Activated CD8-positive, alpha-beta memory T cell treated with anti-CD3 and anti-CD28 coated beads, Interleukin-2, amount 50 U/mL, for 4 hours (primary cell): Measurements from ENCODE around the gene LMAN2.
"Not testable (repeated sequence)": the region's sequence is repeated elsewhere in the genome, so short reads cannot be mapped to it uniquely, and the experiment has no call there.

Source experiments
- DNase-seq: peaks from one replicate; pipeline ENCODE4 v3.0.0-alpha.2; 2020

LMAN2 gene

DNA sequence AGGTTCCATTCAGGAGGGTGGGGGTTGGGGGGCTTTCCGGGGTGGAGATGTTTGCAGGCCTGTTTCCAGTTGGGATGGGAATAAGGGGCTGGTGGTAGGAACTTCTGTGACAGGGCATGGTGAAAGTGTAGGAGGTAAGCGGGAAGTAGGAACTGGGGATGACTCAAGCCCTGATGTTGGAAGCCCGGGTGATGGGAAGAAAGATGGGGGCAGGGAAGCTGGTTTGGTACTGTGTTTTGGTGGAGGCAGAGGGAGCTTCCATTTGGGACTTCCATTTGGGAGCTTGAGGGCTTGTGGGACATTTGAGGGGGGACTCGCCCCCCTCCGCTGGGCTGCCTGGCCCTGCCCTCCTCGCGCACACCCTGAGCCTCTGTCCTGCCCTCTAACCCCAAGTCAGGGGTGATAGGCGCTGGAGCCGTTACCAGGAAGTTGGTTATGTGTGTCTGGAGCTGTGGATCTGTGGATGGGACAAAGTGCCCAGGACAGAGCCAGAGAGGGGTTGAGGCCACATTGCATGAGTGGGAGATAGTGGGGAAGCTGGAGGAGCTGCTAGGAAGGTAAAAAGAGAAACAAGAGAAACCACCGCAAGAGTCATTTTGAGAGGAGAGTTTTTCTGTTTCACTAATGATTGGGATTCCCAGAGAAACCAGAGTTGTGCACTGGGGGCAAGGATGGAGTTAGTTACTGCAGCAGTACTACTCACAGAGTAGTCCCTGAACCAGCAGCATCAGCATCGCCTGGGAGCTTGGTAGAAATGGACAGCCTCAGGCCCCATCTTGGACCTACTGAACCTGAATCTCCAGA is 12.9 kb upstream of the LMAN2 start:
- DNase-seq = no peak

DNA sequence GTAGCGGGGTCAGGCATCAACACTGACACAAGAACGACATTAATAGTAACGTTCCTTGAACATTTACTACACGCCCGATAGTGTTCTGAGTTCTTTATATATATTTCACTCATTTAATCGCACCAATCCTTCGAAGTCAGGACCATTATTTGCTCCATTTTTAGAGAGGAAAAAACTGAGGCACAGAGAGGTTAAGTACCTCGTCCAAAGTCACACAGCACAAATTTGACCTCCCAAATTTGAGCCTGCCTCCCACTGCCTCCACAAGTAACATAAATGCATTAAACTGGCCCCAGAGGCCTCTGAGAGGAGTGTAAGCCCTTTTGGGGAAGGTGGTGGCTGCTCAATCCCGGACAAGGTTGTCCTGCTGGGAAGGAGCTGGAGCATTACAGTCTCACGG is 12.1 kb upstream of the LMAN2 start:
- no peak for DNase-seq

- peak; percentile 70 for DNase-seq
Measured at GRCh38 chr5:177362610-177363507, 11.4 kb upstream of the LMAN2 start.

GRCh38 chr5:177362292-177362609 is 10.8 kb upstream of the LMAN2 start:
- no peak for DNase-seq

DNA sequence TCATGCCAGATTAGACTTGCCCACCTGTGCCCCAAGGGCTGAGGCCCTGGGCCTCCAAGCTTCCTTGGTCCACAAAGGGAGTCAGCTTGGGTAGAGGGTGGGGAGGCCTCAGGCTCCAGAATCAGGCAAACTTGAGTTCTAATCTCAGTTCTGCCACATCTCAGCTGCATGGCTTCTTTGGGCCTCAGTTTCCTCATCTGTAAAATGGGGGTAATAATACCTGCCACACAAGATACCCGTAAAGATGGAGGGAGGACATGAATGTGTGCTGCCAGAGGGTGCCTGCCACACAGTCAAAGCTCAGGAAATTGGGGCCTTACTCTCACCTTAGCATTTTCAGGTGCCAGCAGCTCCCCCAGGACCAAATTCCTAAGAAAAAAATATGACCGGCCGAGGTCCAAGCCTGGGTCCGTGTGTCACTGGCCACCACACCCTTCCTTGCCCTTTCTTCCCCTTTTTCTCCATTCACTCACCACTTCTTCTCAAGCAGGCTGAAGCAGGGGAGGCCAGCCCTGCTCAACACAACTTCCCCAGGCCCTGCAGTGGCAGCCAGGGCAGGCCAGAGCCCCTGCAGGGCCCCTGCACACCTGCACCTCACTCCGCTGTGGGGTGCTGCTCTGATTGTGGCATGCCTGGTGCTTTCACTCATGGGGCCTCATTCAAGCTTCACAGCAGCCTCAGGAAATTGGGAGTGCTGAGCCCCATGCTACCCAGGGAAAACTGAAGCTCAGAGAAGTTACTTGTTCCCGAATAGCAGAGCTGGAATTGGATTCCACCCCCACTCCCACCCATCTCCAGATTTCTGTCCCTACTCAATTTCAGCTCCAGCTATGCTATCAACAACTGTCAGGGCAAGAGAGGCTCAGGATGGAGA is 10.2 kb upstream of the LMAN2 start:
- DNase-seq = no peak

- not testable (repeated sequence) for DNase-seq
Measured at GRCh38 chr5:177360740-177361139, 9.3 kb upstream of the LMAN2 start.

DNA sequence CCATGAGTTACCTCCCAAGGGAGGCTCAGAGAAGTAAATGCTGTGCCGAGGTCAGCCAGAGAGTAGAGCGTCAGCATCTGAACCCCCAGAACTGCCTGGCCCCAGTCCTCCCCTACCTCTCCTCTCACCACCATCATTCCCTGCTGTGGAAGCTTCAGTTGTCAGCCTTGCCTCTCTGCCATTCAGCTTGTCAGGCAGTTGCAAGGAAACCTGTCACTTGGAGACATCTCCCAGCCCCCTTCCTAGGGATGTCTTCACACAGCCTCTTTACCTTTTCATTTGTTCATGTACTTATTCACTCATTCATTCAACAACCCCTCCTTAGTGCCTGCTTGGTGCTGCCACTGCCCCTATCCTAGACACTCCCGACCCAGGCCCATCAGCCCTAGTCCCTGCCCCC is 8.4 kb upstream of the LMAN2 start:
- DNase-seq = no peak

DNA sequence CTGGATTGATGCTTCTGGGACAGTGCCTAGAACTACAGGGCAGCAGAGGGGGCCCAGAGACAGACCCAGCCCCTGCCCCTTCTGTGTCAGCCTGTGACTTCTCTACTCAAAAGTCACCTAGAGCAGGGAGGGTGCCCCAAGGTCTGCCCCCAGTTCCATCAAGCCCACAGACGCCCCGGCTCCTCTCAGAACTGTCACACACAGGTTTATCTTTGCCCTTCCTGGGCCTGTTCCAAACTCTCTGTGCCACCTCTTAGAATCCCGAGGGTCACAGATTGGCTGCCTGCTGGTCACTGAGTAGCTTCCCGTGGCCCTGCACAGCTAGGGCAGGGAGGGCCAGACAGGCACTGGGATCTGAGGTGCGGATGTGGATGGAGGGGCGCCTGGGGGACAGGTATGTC is 8.0 kb upstream of the LMAN2 start:
- DNase-seq = no peak

DNA sequence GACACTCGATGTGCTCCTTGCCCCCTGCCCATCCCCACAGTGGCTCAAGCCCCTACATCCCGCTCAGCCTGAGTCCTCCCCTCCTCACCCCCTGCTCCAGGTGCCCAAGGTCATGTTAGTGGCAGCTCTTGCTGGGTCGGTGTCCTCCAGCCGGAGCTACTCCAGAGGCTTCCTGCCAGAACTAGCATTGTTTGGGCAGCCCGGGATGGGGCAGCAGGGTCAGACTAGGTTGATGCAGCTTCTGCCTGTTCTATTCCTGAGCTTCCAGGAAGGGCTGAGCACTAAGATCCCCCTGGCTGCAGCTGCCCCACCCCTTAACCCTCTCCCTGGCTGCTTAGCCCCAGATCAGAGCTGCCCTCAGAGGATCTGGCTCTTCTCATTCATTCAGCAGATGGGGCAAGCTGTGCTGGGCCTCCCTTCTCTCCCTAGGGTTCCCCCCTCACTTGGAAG is 6.9 kb upstream of the LMAN2 start:
- no peak for DNase-seq

DNA sequence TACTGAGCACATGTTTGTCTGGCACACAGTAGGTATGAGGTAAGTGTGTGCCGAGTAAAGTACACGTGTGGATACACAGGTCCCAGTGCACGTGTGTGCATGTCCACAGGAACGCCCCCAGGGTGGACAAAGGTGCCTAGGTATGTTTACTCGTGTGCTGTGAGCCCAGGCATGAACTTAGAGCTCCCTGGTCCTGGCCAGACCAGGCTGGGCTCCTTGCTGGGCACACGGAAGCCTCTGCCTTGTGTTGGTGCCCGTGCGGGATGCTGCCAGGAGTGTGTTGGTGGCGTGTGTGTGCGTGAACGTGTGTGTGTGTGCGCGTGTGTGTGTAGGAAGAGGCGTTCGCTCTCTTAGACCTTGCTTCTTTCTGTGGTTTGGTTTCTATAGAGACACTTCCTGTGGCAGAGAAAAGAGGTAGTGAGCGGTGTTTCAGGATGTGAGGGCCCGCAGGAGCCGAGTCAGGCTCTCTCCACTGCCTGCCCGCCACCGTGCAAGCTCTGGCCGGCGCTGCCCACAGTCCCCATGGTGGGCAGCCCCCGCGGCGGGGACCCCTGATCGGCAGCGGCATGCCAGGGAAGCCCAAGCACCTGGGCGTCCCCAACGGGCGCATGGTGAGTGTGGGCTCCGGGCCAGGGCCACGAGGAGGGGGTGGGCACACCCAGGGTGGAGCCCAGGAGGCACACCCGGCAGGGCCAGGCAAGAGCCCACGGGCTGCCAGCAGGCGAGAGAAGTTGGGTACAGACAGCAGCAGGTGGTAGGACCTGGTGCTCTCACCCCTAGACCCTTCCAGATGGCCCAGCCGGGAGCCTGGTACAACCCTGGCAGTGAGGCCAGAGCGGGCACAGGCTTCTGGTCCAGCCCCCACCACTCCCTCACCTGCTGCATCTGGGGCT is 6.2 kb upstream of the LMAN2 start, which contains the start of gene RGS14:
RGS14 (plus strand) TSS at position 466 of the 893 bp plus-strand sequence; CDS start at position 567, 101 bp downstream.
- DNase-seq = peak; percentile 67

DNA sequence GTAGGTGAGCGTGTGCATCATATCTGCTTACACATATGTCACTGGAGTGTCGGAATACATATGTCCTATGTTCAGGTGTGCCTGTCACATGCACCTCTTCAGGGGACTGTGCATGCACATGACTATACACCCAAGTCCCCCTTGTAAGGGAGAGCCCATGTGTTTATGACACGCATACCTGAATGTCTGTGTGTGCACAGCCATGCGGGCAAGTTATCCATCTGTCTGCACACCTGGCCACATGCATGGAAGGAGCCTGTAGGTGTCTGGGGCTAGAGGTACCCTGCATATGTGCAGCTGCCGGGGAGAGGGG is 5.6 kb upstream of the LMAN2 start:
- no peak for DNase-seq

- DNase-seq = no peak
Measured at GRCh38 chr5:177356746-177357145, 5.3 kb upstream of the LMAN2 start.

DNA sequence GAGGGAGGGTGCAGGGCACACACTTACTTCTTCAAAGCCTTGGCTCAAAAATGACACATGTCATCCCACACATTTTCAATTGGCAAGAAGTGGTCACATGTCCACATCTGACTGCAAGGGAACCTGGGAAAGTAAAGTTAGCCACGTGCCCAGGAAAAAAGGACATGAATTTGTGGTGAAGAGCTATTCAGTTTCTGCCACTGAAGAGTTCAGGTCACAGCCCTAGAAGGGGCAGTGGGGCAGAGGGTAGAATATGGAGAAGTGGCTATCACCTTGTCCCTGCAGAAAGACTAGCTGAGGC is 4.3 kb upstream of the LMAN2 start:
- DNase-seq = no peak

GRCh38 chr5:177355162-177355867 is 3.8 kb upstream of the LMAN2 start:
- DNase-seq = no peak

GRCh38 chr5:177354711-177355110 is 3.2 kb upstream of the LMAN2 start:
- DNase-seq = no peak

DNA sequence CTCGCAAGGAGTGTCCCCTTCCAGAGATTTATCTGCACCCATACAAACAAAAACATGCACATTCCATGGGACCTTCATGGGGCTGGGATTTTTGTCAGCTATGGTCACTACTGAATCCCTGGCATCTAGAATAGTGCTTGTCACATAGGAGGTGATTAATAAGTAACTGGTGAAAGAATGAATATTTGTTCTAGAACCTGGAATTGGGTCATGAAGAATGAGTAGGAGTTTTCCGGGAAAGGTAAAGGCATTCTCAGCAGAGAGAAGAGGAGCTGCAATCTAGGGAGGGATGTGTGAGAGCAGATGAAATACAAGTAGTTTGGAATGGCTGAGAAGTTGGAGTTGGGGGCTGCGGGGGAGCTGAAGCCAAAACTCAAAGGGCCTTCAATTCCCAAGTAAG is 2.8 kb upstream of the LMAN2 start:
- DNase-seq = no peak

- no peak for DNase-seq
Measured at GRCh38 chr5:177353093-177353492, 1.6 kb upstream of the LMAN2 start.

GRCh38 chr5:177350776-177351391 is 584 bp downstream of the LMAN2 start:
- DNase-seq = no peak

GRCh38 chr5:177349762-177350161 is 1.7 kb downstream of the LMAN2 start:
- DNase-seq = no peak

DNA sequence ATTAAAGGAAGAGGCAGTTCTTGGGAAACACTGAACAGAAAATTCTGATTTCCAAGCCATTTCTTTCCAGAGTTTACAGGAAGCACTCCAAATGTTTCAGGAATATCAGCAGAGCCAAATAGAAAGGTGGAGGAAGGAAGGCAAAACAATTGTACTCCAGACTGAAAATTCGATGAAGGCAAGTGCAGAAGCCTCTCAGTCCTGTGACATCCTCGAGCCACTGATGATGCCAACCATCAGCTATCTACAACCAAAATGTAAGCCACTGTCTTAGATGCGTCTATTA is 2.2 kb downstream of the LMAN2 start:
- no peak for DNase-seq

- no peak for DNase-seq
Measured at GRCh38 chr5:177347699-177348098, 3.8 kb downstream of the LMAN2 start.

- DNase-seq = no peak
Measured at GRCh38 chr5:177346820-177347219, 4.6 kb downstream of the LMAN2 start.
